Gastroesophageal sphincter (tissue), 3 donors: ENCODE results near the gene MS4A4A.

Source experiments
- POLR2AphosphoS5 ChIP-seq: sonication (generic); formaldehyde crosslinking; IDR thresholded peaks from one replicate; pipeline ENCODE4 v1.6.1; 2017; ENCODE audit warnings: antibody characterized with exemption
- TF ChIP-seq, protein P1 (sequence below), 4 experiments: fragments of 200-600 bp in 2 of 4; fragments of 450-650 bp in 2 of 4; sonication (generic) in 1 of 4; IDR thresholded peaks; one replicate each; pipeline ENCODE4 v1.5.1; 2017 to 2019; ENCODE audit warnings: antibody characterized with exemption in 4 of 4, mild to moderate bottlenecking in 2 of 4, moderate library complexity in 2 of 4

DNA sequence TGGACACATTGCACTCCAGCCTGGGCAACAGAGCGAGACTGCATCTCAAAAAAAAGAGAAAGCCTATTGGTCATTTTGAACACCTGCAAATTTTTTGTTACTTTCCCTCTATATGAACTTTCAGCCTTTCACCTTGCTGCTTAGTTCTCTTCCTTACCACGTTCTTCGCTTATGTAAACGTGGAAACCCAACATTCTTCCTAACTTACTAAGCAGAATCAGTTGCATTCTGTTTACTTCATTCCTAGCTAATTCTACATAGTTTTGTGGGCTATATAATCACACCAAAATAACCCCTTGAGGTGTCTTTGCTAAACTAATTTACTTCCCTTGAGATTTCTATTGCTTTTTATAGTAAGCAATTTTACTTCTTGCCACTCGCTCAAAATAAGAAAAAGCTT, 23.2 kb downstream of the MS4A4A start:
- TF ChIP-seq, protein P1, sequence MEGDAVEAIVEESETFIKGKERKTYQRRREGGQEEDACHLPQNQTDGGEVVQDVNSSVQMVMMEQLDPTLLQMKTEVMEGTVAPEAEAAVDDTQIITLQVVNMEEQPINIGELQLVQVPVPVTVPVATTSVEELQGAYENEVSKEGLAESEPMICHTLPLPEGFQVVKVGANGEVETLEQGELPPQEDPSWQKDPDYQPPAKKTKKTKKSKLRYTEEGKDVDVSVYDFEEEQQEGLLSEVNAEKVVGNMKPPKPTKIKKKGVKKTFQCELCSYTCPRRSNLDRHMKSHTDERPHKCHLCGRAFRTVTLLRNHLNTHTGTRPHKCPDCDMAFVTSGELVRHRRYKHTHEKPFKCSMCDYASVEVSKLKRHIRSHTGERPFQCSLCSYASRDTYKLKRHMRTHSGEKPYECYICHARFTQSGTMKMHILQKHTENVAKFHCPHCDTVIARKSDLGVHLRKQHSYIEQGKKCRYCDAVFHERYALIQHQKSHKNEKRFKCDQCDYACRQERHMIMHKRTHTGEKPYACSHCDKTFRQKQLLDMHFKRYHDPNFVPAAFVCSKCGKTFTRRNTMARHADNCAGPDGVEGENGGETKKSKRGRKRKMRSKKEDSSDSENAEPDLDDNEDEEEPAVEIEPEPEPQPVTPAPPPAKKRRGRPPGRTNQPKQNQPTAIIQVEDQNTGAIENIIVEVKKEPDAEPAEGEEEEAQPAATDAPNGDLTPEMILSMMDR (IDR thresholded peaks at IDR 0.05) = no peak
- no peak for TF ChIP-seq POLR2AphosphoS5
